ENCODE results near the gene PHETA1.

PHETA1 gene

GRCh38 chr12:111412830-111413441 is 44.0 kb upstream of the PHETA1 start:
- H3K4me3 ChIP-seq (ENCODE audit: control insufficient read depth, low read depth, low read length), result no peak overlapping the region
- TF ChIP-seq CTCF (conservative IDR thresholded peaks at IDR 0.05; ENCODE audit: control insufficient read depth, insufficient read depth, low read depth, low read length), result no peak

GRCh38 chr12:111412007-111412829 is 43.3 kb upstream of the PHETA1 start:
- no peak for TF ChIP-seq CTCF (conservative IDR thresholded peaks at IDR 0.05; ENCODE audit: control insufficient read depth, insufficient read depth, low read depth, low read length)
- H3K4me3 ChIP-seq (ENCODE audit: control insufficient read depth, low read depth, low read length), result no peak overlapping the region
- DNase-seq (ENCODE audit: low read depth), result no peak

More at GRCh38 chr12:111412830-111413441, 44.0 kb upstream of the PHETA1 start:
- DNase-seq (ENCODE audit: low read depth), result no peak

GRCh38 chr12:111411185-111411764 is 42.4 kb upstream of the PHETA1 start:
- H3K4me3 ChIP-seq (ENCODE audit: control insufficient read depth, low read depth, low read length), result no peak overlapping the region
- TF ChIP-seq CTCF (conservative IDR thresholded peaks at IDR 0.05; ENCODE audit: control insufficient read depth, insufficient read depth, low read depth, low read length), result no peak
- DNase-seq (ENCODE audit: low read depth), result no peak

GRCh38 chr12:111410431-111411184 is 41.7 kb upstream of the PHETA1 start:
- no peak overlapping the region for H3K4me3 ChIP-seq (ENCODE audit: control insufficient read depth, low read depth, low read length)
- no peak for TF ChIP-seq CTCF (conservative IDR thresholded peaks at IDR 0.05; ENCODE audit: control insufficient read depth, insufficient read depth, low read depth, low read length)
- DNase-seq (ENCODE audit: low read depth), result peak; percentile 58

- TF ChIP-seq CTCF (conservative IDR thresholded peaks at IDR 0.05; ENCODE audit: control insufficient read depth, insufficient read depth, low read depth, low read length), result no peak
- H3K4me3 ChIP-seq (ENCODE audit: control insufficient read depth, low read depth, low read length), result peak overlapping the region; percentile 19
- DNase-seq (ENCODE audit: low read depth), result peak; percentile 79
Measured at GRCh38 chr12:111409780-111410430, 41.0 kb upstream of the PHETA1 start.

- peak overlapping the region; percentile 28 for H3K4me3 ChIP-seq (ENCODE audit: control insufficient read depth, low read depth, low read length)
- peak; percentile 46 for DNase-seq (ENCODE audit: low read depth)
- TF ChIP-seq CTCF (conservative IDR thresholded peaks at IDR 0.05; ENCODE audit: control insufficient read depth, insufficient read depth, low read depth, low read length), result no peak
Measured at GRCh38 chr12:111409403-111409779, 40.5 kb upstream of the PHETA1 start.

Measured in fibroblast of mammary gland (primary cell).